Glutamatergic neuron (in vitro differentiated cells): ENCODE results near the gene DOCK2. TPM values are rescaled to one million over a fixed set of nuclear protein-coding genes. Genes with fewer than 3 reads are reported as not detected.

Experiments
- DNase-seq: peaks from one replicate; pipeline ENCODE4 v3.0.0; 2022
- H3K27ac Mint-ChIP-seq: one replicate; pipeline ENCODE4 v1.8.0; 2020; ENCODE audit warnings: mild to moderate bottlenecking, mixed read lengths, inconsistent platforms; ENCODE audit not compliant: unreplicated experiment
- H3K27me3 Mint-ChIP-seq: one replicate; pipeline ENCODE4 v1.8.0; 2020; ENCODE audit warnings: mild to moderate bottlenecking, moderate library complexity, mixed read lengths, inconsistent platforms; ENCODE audit not compliant: unreplicated experiment
- H3K36me3 Mint-ChIP-seq: one replicate; pipeline ENCODE4 v1.8.0; 2020; ENCODE audit warnings: mild to moderate bottlenecking, mixed read lengths, inconsistent platforms; ENCODE audit not compliant: unreplicated experiment
- H3K4me1 Mint-ChIP-seq: one replicate; pipeline ENCODE4 v1.8.0; 2020; ENCODE audit warnings: mild to moderate bottlenecking, low read depth, mixed read lengths, inconsistent platforms; ENCODE audit not compliant: unreplicated experiment
- H3K4me3 Mint-ChIP-seq: one replicate; pipeline ENCODE4 v1.8.0; 2020; ENCODE audit warnings: mild to moderate bottlenecking, mixed read lengths, inconsistent platforms; ENCODE audit not compliant: unreplicated experiment
- H3K9me3 Mint-ChIP-seq: one replicate; pipeline ENCODE4 v1.8.0; 2020; ENCODE audit warnings: mild to moderate bottlenecking, moderate library complexity, mixed read lengths, inconsistent platforms; ENCODE audit not compliant: unreplicated experiment
- total RNA-seq: library from RNA; stranded (reverse); fragmentation: NEBNext Ultra II Directional; extraction: Animal tissue kit (Norgen Biotek cat#: 25700); gene quantifications from one replicate; pipeline ENCODE4 v1.2.1, GENCODE V29; 2021; ENCODE audit not compliant: unreplicated experiment
- TF ChIP-seq, protein P1 (sequence below): fragments of 200-600 bp; sonication (generic); IDR thresholded peaks from one replicate; pipeline ENCODE4 v1.5.0; 2021; ENCODE audit not compliant: partially characterized antibody, unreplicated experiment

DOCK2 gene
- total RNA-seq, 1 donor from 2014 or later, result 0.66 TPM

DNA sequence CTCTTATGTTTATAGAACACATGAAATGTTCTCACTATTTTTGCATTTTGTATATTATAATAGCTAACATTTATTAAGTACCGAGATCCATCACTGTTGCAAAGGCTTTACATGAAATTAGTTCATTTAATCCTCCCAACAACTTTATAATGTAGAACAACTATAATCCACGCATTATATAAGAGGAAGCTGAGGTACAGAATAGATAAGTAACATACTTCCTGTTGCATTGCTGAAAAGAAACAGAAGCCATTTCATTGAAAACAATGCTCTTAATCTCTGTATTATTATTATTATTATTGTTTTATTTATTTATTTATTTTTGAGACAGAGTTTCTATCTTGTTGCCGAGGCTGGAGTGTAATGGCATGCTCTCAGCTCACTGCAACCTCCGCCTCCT, 351.1 kb downstream of the DOCK2 start:
- Mint-ChIP-seq H3K36me3 (no peaks in the 10 kb centered on the region), H3K4me1 (no peaks in the 10 kb centered on the region), H3K27me3 (no peaks in the 10 kb centered on the region), H3K4me3 (no peak overlapping the region), H3K9me3 (no peaks in the 10 kb centered on the region), H3K27ac (no peak overlapping the region)
- TF ChIP-seq, protein P1, sequence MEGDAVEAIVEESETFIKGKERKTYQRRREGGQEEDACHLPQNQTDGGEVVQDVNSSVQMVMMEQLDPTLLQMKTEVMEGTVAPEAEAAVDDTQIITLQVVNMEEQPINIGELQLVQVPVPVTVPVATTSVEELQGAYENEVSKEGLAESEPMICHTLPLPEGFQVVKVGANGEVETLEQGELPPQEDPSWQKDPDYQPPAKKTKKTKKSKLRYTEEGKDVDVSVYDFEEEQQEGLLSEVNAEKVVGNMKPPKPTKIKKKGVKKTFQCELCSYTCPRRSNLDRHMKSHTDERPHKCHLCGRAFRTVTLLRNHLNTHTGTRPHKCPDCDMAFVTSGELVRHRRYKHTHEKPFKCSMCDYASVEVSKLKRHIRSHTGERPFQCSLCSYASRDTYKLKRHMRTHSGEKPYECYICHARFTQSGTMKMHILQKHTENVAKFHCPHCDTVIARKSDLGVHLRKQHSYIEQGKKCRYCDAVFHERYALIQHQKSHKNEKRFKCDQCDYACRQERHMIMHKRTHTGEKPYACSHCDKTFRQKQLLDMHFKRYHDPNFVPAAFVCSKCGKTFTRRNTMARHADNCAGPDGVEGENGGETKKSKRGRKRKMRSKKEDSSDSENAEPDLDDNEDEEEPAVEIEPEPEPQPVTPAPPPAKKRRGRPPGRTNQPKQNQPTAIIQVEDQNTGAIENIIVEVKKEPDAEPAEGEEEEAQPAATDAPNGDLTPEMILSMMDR, result no peak
- no peak for DNase-seq

GRCh38 chr5:169988947-169989346, 351.9 kb downstream of the DOCK2 start:
- Mint-ChIP-seq H3K36me3 (no peaks in the 10 kb centered on the region), H3K27ac (no peak overlapping the region), H3K27me3 (no peaks in the 10 kb centered on the region), H3K9me3 (no peaks in the 10 kb centered on the region), H3K4me3 (no peak overlapping the region), H3K4me1 (no peaks in the 10 kb centered on the region)
- TF ChIP-seq, protein P1, result no peak
- DNase-seq, result no peak

GRCh38 chr5:169989365-169989764, 352.3 kb downstream of the DOCK2 start:
- Mint-ChIP-seq H3K27ac (no peak overlapping the region), H3K9me3 (no peaks in the 10 kb centered on the region), H3K27me3 (no peaks in the 10 kb centered on the region), H3K4me1 (no peaks in the 10 kb centered on the region), H3K36me3 (no peaks in the 10 kb centered on the region), H3K4me3 (no peak overlapping the region)
- no peak for DNase-seq
- TF ChIP-seq, protein P1, result no peak

GRCh38 chr5:169991115-169991869, 354.2 kb downstream of the DOCK2 start:
- Mint-ChIP-seq H3K4me1 (no peaks in the 10 kb centered on the region), H3K36me3 (no peaks in the 10 kb centered on the region), H3K27ac (no peak overlapping the region), H3K9me3 (peaks cover 3% of the 10 kb centered on the region), H3K27me3 (no peaks in the 10 kb centered on the region), H3K4me3 (no peak overlapping the region)
- TF ChIP-seq, protein P1, result no peak
- no peak for DNase-seq

- DNase-seq, result no peak
- no peak overlapping the region for H3K27ac Mint-ChIP-seq
- no peaks in the 10 kb centered on the region for H3K36me3 Mint-ChIP-seq
- peaks cover 2% of the 10 kb centered on the region for H3K27me3 Mint-ChIP-seq
- TF ChIP-seq, protein P1, result no peak
- H3K4me3 Mint-ChIP-seq, result no peak overlapping the region
- H3K9me3 Mint-ChIP-seq, result peaks cover 3% of the 10 kb centered on the region
- peaks cover 1% of the 10 kb centered on the region for H3K4me1 Mint-ChIP-seq
Measured at GRCh38 chr5:169992789-169993484, 355.9 kb downstream of the DOCK2 start.
